HG03139 (cell line): ENCODE results near the gene USP34.

ENCODE experiments used
- ATAC-seq: cut with Tn5 transposase; IDR thresholded peaks from one replicate; pipeline ENCODE4 v1.9.1; 2021; ENCODE audit not compliant: unreplicated experiment

USP34 gene

GRCh38 chr2:61378281-61378680, 92.6 kb downstream of the USP34 start:
- no peak for ATAC-seq

GRCh38 chr2:61377046-61377445, 93.8 kb downstream of the USP34 start:
- no peak for ATAC-seq

- no peak for ATAC-seq
These were observed 94.7 kb downstream of the USP34 start for GRCh38 chr2:61376211-61376610.

GRCh38 chr2:61371027-61371426, 99.9 kb downstream of the USP34 start:
- no peak for ATAC-seq

GRCh38 chr2:61368687-61369665, 101.9 kb downstream of the USP34 start:
- no peak for ATAC-seq

- no peak for ATAC-seq
These were observed 103.7 kb downstream of the USP34 start for GRCh38 chr2:61367177-61367576.

GRCh38 chr2:61363580-61363979, 107.3 kb downstream of the USP34 start:
- ATAC-seq, result no peak

GRCh38 chr2:61362873-61363272, 108.0 kb downstream of the USP34 start:
- ATAC-seq, result no peak

GRCh38 chr2:61361068-61361467, 109.8 kb downstream of the USP34 start:
- ATAC-seq, result no peak

GRCh38 chr2:61359058-61359457, 111.8 kb downstream of the USP34 start:
- ATAC-seq, result no peak

- no peak for ATAC-seq
These were observed 113.2 kb downstream of the USP34 start for GRCh38 chr2:61357681-61358080.

GRCh38 chr2:61356958-61357350, 113.9 kb downstream of the USP34 start:
- no peak for ATAC-seq

- ATAC-seq, result no peak
These were observed 114.5 kb downstream of the USP34 start for GRCh38 chr2:61356261-61356957.

GRCh38 chr2:61354543-61355197, 116.2 kb downstream of the USP34 start:
- no peak for ATAC-seq

GRCh38 chr2:61353909-61354308, 117.0 kb downstream of the USP34 start:
- no peak for ATAC-seq

- ATAC-seq, result no peak
These were observed 120.1 kb downstream of the USP34 start for GRCh38 chr2:61350777-61351176.

GRCh38 chr2:61343141-61343540, 127.7 kb downstream of the USP34 start:
- ATAC-seq, result no peak

- ATAC-seq, result no peak
These were observed 130.6 kb downstream of the USP34 start for GRCh38 chr2:61340242-61340641.

- ATAC-seq, result no peak
These were observed 132.4 kb downstream of the USP34 start for GRCh38 chr2:61338447-61338846.

GRCh38 chr2:61335187-61335586, 135.7 kb downstream of the USP34 start:
- no peak for ATAC-seq

- ATAC-seq, result no peak
These were observed 136.4 kb downstream of the USP34 start for GRCh38 chr2:61334466-61334865.
